ENCODE data around the gene MARF1.
"Not testable (repeated sequence)": the region's sequence is repeated elsewhere in the genome, so short reads cannot be mapped to it uniquely, and the experiment has no call there.

MARF1 gene

GRCh38 chr16:15621889-15622288, 21.1 kb downstream of the MARF1 start:
- no peak for DNase-seq (ENCODE audit: low spot score)

GRCh38 chr16:15621456-15621855, 21.5 kb downstream of the MARF1 start:
- no peak for DNase-seq (ENCODE audit: low spot score)

- DNase-seq (ENCODE audit: low spot score) = no peak
These were observed 22.3 kb downstream of the MARF1 start for GRCh38 chr16:15620611-15621195.

- DNase-seq (ENCODE audit: low spot score) = no peak
These were observed 24.6 kb downstream of the MARF1 start for GRCh38 chr16:15618392-15618791.

- DNase-seq (ENCODE audit: low spot score) = no peak
These were observed 25.1 kb downstream of the MARF1 start for GRCh38 chr16:15617901-15618300.

- no peak for DNase-seq (ENCODE audit: low spot score)
These were observed 26.3 kb downstream of the MARF1 start for GRCh38 chr16:15616475-15617165.

- no peak for DNase-seq (ENCODE audit: low spot score)
These were observed 26.9 kb downstream of the MARF1 start for GRCh38 chr16:15616012-15616411.

GRCh38 chr16:15613676-15614075, 29.3 kb downstream of the MARF1 start:
- DNase-seq (ENCODE audit: low spot score) = no peak

GRCh38 chr16:15611610-15612009, 31.3 kb downstream of the MARF1 start:
- no peak for DNase-seq (ENCODE audit: low spot score)

- peak; percentile 17 for DNase-seq (ENCODE audit: low spot score)
These were observed 32.5 kb downstream of the MARF1 start for GRCh38 chr16:15610369-15610871.

- DNase-seq (ENCODE audit: low spot score) = no peak
These were observed 33.7 kb downstream of the MARF1 start for GRCh38 chr16:15609286-15609649.

GRCh38 chr16:15608398-15609285, 34.3 kb downstream of the MARF1 start:
- DNase-seq (ENCODE audit: low spot score) = no peak

GRCh38 chr16:15607700-15608396, 35.1 kb downstream of the MARF1 start:
- no peak for DNase-seq (ENCODE audit: low spot score)

- DNase-seq (ENCODE audit: low spot score) = not testable (repeated sequence)
These were observed 35.7 kb downstream of the MARF1 start for GRCh38 chr16:15607221-15607699.

- DNase-seq (ENCODE audit: low spot score) = no peak
These were observed 36.3 kb downstream of the MARF1 start for GRCh38 chr16:15606518-15607220.

GRCh38 chr16:15605839-15606517, 37.0 kb downstream of the MARF1 start:
- DNase-seq (ENCODE audit: low spot score) = no peak

GRCh38 chr16:15604460-15605440, 38.2 kb downstream of the MARF1 start:
- DNase-seq (ENCODE audit: low spot score) = no peak

GRCh38 chr16:15602285-15603044, 40.5 kb downstream of the MARF1 start:
- no peak for DNase-seq (ENCODE audit: low spot score)

All from activated CD4-positive, alpha-beta T cell treated with anti-CD3 and anti-CD28 coated beads, Interleukin-2, Interleukin-4, amounts not matched to agents 100 ng/mL and 50 ng/mL, durations not matched to agents 16 hours and 8 hours (primary cell).